Stimulated activated CD8-positive, alpha-beta memory T cell treated with anti-CD3 and anti-CD28 coated beads, Interleukin-4, amount 100 ng/mL, for 4 hours (primary cell): ENCODE results near the gene ARHGEF16.

Experiments used
- DNase-seq, 2 donors: peaks; one replicate each; pipeline ENCODE4 v3.0.0-alpha.2; 2020; ENCODE audit warnings: low read depth in 2 of 2, low spot score in 1 of 2

ARHGEF16 gene

GRCh38 chr1:3456964-3457909, 2.8 kb downstream of the ARHGEF16 start:
- DNase-seq: no peak

GRCh38 chr1:3457910-3458883, 3.7 kb downstream of the ARHGEF16 start:
- no peak for DNase-seq

GRCh38 chr1:3459051-3459908, 4.8 kb downstream of the ARHGEF16 start:
- DNase-seq: no peak

GRCh38 chr1:3459940-3460671, 5.6 kb downstream of the ARHGEF16 start:
- no peak for DNase-seq

- DNase-seq: no peak
Observed at GRCh38 chr1:3460672-3461131, 6.2 kb downstream of the ARHGEF16 start.

GRCh38 chr1:3461238-3461933, 6.9 kb downstream of the ARHGEF16 start:
- DNase-seq: no peak

GRCh38 chr1:3461934-3462275, 7.4 kb downstream of the ARHGEF16 start:
- DNase-seq: no peak

- DNase-seq: no peak
Observed at GRCh38 chr1:3462356-3463012, 8.0 kb downstream of the ARHGEF16 start.

GRCh38 chr1:3463013-3463385, 8.5 kb downstream of the ARHGEF16 start:
- no peak for DNase-seq

- DNase-seq: no peak
Observed at GRCh38 chr1:3463408-3463863, 9.0 kb downstream of the ARHGEF16 start.

GRCh38 chr1:3463891-3464648, 9.6 kb downstream of the ARHGEF16 start:
- DNase-seq: no peak

- no peak for DNase-seq
Observed at GRCh38 chr1:3464649-3465025, 10.2 kb downstream of the ARHGEF16 start.

- no peak for DNase-seq
Observed at GRCh38 chr1:3465091-3465934, 10.8 kb downstream of the ARHGEF16 start.

- DNase-seq: no peak
Observed at GRCh38 chr1:3465935-3466321, 11.5 kb downstream of the ARHGEF16 start.

GRCh38 chr1:3466366-3467075, 12.1 kb downstream of the ARHGEF16 start:
- DNase-seq: no peak

GRCh38 chr1:3467096-3468036, 12.9 kb downstream of the ARHGEF16 start:
- no peak for DNase-seq
